HL-60/S4 (cell line): ENCODE results near the gene CNTN4.
"Not testable (repeated sequence)": the region's sequence is repeated elsewhere in the genome, so short reads cannot be mapped to it uniquely, and the experiment has no call there.

Source experiments
- in situ Hi-C: fragments of 300-500 bp; cut with MboI; formaldehyde crosslinking; loops from 2 replicates; pipeline ENCODE4 v1.14.3; 2022; ENCODE audit warnings: low sequenced_read_pairs

Gene CNTN4

GRCh38 chr3:2889736-2890135 lies 791.1 kb downstream of the CNTN4 start:
- in situ Hi-C loops, result no loop called here

DNA sequence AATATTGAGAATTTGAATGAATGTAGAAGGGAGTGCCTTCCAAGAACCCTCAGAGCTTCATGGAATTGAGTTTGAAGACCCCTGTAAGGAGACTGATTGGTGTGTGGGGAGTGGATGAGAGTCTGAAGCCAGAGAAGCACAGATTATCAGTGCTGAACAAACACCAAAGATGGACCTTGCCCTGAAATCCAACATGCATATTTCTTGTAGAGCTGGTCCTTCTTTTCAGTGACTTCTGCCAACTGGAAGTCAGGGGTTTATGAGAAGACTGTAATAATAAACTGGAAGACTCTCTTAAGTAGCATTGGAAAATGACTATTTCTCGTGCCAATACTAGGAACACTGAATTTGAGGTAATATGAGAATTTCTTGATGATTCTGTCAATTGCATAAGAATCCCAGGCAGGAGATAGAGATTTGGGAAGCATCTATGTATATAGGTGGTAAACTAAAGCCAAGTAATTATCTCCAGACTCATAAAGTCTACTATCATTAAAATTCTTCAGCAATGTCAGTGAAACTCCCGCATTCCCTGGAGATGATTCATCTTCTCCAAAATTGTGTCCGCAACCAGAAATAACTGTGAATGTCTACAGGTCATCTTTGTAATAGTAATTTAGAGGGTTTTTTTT lies 797.8 kb downstream of the CNTN4 start:
- in situ Hi-C loops, result no loop called here

DNA sequence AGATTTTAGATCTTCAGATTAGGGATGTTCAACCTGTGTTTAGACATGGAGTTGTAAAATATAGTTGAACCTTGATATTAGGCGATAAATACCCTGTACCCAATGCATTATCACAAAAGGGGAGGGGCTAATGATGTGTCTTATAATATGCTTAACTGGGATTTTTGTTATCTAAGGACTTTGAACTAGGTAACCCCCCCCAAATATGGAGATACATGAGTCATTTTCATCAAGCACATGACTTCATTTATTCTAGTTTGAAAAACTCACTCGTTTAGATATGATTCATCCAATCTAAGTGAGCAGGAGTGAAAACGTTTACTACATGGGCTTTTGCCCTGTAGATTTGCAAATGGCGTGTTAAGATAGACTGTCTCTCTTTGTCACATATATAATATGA lies 799.2 kb downstream of the CNTN4 start:
- in situ Hi-C loops, result no loop called here

DNA sequence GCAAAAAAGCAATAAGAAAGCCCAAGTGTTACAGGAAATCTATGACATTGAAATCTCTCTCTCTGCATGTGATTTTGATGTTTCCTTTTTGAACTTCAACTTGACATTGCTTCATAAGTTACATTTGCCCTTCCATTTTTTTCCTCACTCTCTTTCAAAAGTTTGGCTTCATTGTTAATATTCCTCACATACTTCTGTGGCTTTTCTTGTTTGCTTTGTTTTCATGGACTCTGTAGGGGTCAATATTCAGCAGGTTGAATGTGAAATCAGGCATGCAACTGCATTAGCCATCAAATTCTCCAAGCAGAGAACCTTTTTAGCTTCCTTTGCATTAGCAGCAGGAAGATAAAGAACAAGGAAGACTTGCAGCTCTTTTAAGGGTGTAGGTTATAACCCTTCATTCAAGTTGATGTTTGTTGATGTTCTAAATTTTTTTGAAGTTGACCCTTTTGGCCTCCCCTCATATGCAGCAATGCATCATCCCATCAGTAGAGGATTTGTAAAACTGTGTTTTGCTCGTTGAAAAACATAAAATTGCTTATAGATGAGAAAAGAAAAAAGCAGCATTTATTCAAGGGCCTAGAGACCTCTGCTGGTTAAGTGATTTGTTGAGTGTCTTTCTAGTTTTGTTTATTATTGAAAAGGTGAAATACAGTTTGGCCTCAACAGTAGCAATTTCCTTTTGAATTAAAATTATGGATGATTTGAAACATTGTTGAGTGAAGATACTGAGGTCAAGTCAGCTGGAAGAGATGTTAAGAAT lies 800.1 kb downstream of the CNTN4 start:
- in situ Hi-C loops, result no loop called here

DNA sequence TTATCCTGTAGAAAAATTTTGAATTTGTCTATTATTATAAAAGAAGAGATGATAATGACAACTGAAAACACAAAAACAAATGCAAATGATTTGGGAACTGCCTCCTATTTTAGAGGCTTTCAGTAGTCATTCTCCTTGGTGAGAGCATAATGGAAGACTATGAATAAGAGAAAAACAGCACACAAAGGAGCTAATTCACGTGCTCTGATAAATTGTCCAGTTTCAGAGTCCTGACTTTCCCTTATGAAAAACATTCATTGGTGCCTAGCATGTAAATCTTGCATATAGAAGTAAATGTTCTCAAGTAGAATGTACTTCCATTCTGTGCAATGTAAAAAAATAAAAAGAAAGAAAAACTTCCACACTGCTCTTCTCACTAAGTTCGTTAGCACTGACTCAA lies 805.4 kb downstream of the CNTN4 start:
- in situ Hi-C loops, result no loop called here

- in situ Hi-C loops, result no loop called here
Observed at GRCh38 chr3:2908693-2909351, 810.2 kb downstream of the CNTN4 start.

DNA sequence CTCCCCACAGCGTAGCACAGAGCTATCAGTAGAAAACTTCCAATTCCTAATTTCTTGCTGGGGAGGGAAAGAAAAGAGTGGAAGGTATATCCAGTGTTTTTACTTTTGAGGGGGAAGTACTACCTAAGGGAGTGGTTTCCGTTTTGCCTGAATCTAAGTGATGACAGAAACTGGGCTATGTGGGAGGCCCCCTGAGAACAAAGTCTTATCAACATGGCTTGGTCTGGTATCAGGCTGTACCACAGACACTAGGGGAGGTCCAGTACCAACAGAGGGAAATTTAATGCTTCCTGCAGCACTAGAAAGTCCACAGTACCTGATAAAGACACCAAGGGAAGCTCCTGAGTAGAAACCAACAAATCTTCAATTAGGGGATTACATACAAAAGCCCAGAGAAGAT lies 812.3 kb downstream of the CNTN4 start:
- in situ Hi-C loops, result no loop called here

DNA sequence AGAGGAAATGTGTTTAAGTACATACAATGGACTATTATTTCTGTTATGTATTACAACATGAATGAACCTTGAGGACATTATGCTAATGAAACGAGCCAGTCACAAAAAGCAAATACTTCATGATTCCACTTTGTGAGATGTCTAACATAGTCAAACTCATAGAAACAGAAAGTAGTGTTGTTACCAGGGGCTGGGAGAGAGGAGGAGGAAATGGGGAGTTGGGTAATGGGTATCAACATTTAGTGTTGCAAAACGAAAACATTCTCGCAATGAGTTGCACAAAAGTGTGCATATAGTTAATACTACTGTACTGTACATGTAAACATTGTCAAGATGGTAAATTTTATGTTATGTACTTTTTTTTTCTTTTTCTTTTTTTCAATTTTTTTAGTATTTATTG lies 817.2 kb downstream of the CNTN4 start:
- in situ Hi-C loops, result no loop called here

DNA sequence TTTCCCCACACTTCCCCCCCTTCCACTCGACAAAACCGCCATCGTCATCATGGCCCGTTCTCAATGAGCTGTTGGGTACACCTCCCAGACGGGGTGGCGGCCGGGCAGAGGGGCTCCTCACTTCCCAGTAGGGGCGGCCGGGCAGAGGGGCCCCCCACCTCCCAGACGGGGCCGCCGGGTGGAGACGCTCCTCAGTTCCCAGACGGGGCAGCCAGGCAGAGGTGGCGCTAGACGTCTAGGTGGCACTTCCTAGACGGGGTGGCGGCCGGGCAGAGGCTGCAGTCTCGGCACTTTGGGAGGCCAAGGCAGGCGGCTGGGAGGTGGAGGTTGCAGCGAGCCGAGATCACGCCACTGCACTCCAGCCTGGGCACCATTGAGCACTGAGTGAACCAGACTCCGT lies 818.0 kb downstream of the CNTN4 start:
- in situ Hi-C loops, result not testable (repeated sequence)

GRCh38 chr3:2920103-2920502 lies 821.4 kb downstream of the CNTN4 start:
- in situ Hi-C loops, result no loop called here

- in situ Hi-C loops, result no loop called here
Observed at GRCh38 chr3:2921452-2921851, 822.8 kb downstream of the CNTN4 start.

DNA sequence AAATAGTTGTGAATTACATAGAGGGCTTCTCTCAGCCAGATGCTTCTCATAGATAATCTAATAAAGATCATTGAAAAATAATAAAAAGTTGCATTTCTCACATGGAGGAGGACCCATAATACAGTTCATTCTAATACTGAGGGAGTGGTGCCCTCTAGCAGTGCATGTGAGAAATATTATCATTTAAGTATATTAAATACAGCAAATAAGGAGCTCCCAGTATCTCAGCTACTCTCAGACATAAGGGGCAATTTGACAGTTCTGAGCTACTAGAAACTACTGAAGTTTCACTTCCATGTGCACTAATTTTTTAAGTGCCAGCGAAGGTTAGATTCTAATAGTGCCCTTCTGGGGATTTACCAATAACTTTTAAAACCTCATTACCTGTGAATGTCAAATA lies 823.2 kb downstream of the CNTN4 start:
- in situ Hi-C loops, result no loop called here

DNA sequence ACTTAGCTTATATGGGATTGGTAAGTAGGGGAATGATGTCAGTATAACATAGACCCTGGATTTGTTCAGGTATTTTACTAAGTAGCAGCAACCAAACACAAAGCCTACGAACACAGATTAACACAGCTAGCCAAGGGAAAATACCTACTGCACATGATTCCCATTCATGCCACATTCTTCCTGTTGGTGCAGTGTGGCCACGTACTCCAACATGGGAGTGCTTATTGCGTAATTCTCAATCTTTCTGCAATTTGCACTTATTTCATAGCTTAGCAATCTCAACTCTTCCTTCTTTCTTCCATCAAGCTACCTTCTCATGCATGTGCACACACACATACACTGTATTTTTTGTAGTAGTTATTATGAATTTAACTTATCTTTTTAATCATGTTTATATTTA lies 824.7 kb downstream of the CNTN4 start:
- in situ Hi-C loops, result no loop called here

DNA sequence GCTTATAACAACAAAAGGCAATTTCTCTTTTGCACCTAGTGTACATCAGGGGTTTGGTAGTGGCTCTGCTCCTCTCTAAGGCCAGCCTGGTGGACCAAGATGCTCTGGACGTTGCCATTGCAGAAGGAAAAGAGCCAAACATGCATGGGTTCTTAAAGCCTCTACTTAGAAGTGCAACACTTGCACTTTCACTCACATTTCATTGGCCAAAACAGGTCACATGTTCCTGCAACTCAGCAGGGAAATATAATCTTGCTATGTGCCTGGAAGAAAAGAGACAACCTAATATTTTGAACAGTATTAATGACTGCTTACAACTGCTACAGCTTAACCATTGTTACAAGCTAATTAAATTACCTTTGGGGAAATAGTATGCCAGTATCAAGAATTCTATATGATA lies 828.6 kb downstream of the CNTN4 start:
- in situ Hi-C loops, result no loop called here

- in situ Hi-C loops, result no loop called here
Observed at GRCh38 chr3:2929574-2929973, 830.9 kb downstream of the CNTN4 start.

- in situ Hi-C loops, result no loop called here
Observed at GRCh38 chr3:2931265-2931664, 832.6 kb downstream of the CNTN4 start.

- in situ Hi-C loops, result no loop called here
Observed at GRCh38 chr3:2934541-2934940, 835.9 kb downstream of the CNTN4 start.

DNA sequence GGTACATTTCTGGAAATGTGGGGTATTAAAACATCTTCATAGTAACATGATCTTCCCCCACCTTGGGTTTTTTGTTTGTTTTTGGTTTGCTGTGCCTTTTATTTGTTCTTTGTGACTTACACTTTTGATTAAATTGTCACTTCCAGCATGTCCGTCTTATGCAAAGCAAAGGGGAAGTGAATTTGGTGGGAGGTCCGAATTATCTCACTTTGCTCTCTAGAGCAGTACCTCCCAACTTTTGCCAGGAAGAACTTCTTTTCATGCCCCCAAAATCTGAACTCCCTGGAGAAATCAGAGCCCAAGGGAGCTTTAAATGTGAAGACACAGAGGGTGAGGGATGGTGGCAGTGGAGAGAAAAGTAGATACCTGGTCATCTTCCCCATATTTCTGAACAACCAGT lies 838.4 kb downstream of the CNTN4 start:
- in situ Hi-C loops, result no loop called here

DNA sequence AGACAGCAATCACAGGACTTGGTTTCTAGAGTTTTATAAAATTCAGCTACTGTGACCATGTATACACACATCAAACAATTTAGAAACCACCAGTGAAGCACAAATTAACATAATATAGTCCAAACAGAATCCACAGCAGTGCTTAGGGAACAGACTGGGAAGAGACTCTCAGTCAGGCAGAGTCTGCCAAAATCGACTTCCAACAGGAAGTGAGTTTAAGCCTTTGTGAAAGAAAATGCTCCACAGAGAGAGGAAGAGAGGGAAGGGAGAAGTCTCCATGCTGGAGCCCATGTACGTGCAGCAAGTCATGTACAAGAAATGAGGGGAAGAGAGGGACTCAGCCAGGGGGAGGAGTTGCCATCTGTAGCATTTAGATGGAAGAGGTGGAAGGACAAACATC lies 838.9 kb downstream of the CNTN4 start:
- in situ Hi-C loops, result no loop called here

- in situ Hi-C loops, result no loop called here
Observed at GRCh38 chr3:2938711-2939110, 840.0 kb downstream of the CNTN4 start.

- in situ Hi-C loops, result no loop called here
Observed at GRCh38 chr3:2940062-2940461, 841.4 kb downstream of the CNTN4 start.

GRCh38 chr3:2944628-2945027 lies 846.0 kb downstream of the CNTN4 start:
- in situ Hi-C loops, result no loop called here
